ENCODE results near the gene S100A14.

GRCh38 chr1:153642161-153642560 is 26.0 kb upstream of the S100A14 start:
- no peak for TF ChIP-seq CTCF (IDR thresholded peaks at IDR 0.05)
- TF ChIP-seq POLR2A (IDR thresholded peaks at IDR 0.05), result no peak

Data from Peyer's patch (tissue), 4 donors.